GM13977 (cell line): ENCODE data around the gene TUBA3E.
"Not testable (repeated sequence)": the region's sequence is repeated elsewhere in the genome, so short reads cannot be mapped to it uniquely, and the experiment has no call there.

Experiments used
- DNase-seq: peaks from one replicate; pipeline ENCODE4 v3.0.0; 2012; ENCODE audit warnings: low spot score
- in situ Hi-C: fragments of 300-500 bp; cut with MboI; formaldehyde crosslinking; loops from one replicate; pipeline ENCODE4 v1.12.0; 2022; ENCODE audit warnings: low sequenced_read_pairs, low pct_unique_long_range_greater_than_20kb, mixed read lengths, inconsistent platforms; ENCODE audit not compliant: unreplicated experiment
- TF ChIP-seq, protein P1 (sequence below): IDR thresholded peaks from 2 replicates; pipeline ENCODE4 v1.5.1; 2012; ENCODE audit warnings: mild to moderate bottlenecking, control low read depth; ENCODE audit not compliant: insufficient read depth; ENCODE audit errors: extremely low read depth, missing control alignments

Gene TUBA3E

DNA sequence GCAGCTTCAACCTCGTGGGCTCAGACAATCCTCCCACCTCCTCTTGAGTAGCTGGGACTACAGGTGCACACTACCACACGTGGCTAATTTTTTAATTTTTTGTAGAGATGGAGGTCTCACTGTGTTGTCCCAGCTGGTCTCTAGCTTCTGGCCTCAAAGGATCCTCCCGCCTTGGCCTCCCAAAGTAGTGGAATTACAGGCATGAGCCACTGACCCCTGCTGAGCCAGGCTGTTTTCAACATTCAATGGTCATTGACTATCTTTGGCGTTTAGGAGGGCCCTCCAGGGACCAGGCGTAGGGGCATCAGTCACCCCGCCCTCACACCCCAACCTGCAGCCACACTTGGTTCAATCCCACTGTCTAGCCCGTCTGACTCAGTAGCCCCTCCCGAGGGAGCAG is 11.0 kb downstream of the TUBA3E start:
- in situ Hi-C loops, result loop anchor here (5.0 kb wide), 1 partner anchor 1300 kb away; no protein-coding TSS in a partner anchor
- no peak for DNase-seq
- TF ChIP-seq, protein P1, sequence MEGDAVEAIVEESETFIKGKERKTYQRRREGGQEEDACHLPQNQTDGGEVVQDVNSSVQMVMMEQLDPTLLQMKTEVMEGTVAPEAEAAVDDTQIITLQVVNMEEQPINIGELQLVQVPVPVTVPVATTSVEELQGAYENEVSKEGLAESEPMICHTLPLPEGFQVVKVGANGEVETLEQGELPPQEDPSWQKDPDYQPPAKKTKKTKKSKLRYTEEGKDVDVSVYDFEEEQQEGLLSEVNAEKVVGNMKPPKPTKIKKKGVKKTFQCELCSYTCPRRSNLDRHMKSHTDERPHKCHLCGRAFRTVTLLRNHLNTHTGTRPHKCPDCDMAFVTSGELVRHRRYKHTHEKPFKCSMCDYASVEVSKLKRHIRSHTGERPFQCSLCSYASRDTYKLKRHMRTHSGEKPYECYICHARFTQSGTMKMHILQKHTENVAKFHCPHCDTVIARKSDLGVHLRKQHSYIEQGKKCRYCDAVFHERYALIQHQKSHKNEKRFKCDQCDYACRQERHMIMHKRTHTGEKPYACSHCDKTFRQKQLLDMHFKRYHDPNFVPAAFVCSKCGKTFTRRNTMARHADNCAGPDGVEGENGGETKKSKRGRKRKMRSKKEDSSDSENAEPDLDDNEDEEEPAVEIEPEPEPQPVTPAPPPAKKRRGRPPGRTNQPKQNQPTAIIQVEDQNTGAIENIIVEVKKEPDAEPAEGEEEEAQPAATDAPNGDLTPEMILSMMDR, result no peak

DNA sequence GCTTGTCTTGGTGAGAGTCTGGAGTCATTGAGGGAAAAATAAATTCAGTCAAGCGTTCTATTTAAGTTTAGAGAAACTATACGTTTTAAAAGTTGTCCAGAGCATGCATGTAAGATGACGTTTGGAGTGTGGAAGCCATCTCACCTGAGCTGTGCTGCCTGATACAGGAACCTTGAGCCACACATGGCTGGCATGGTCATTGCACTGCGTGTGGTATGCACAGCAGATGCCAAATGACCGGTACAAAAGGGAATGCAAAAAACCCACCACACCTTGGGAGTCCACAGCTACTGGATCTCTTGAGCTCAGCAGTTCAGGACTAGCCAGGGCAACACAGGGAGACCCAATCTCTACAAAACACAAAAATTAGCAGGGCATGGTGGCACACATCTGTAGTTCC is 11.8 kb downstream of the TUBA3E start:
- no peak for DNase-seq
- TF ChIP-seq, protein P1, result no peak
- in situ Hi-C loops, result loop anchor here (5.0 kb wide), 1 partner anchor 1301 kb away; no protein-coding TSS in a partner anchor

DNA sequence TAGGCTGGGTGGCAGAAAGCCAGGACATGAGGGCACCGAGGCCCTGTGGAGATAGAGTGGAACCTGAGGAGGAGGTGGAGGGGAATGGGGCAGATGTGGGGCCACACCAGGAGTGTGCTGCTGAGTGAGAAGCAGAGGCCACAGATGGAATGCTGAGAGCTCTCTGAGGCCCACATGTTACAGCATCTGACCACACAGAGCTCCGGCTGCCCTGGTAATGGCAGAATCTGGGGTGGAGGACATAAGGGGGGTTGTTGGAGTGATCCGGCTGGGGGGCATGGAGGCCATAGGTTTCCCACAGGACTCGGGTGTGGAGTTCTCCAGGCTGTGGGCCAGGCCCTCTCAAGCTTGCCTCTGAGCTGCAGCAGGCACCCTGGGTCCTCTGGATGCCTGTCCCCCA is 12.3 kb downstream of the TUBA3E start:
- in situ Hi-C loops, result loop anchor here (5.0 kb wide), 1 partner anchor 1301 kb away; no protein-coding TSS in a partner anchor
- TF ChIP-seq, protein P1, result no peak
- no peak for DNase-seq

DNA sequence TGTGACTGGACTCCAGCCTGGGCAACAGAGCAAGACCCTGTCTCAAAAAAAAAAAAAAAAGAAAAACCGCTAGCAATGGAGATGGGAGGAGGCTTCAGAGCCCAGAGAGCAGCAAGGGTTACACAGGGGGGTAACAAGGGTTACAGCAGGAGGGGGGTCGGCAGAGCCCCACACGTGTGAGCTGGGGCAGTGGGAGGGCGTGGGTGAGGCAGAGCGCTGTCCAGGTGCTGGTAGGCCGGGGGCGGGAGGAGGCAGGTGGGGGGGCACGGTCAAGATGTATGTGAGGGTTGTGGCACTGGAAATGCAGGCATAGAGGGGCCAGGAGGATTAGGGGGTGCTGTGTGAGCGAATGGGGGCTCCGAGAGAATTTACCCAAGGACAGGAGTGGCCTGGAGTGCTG is 12.8 kb downstream of the TUBA3E start:
- TF ChIP-seq, protein P1, result no peak
- in situ Hi-C loops, result loop anchor here (5.0 kb wide), 1 partner anchor 1302 kb away; no protein-coding TSS in a partner anchor
- DNase-seq, result no peak

DNA sequence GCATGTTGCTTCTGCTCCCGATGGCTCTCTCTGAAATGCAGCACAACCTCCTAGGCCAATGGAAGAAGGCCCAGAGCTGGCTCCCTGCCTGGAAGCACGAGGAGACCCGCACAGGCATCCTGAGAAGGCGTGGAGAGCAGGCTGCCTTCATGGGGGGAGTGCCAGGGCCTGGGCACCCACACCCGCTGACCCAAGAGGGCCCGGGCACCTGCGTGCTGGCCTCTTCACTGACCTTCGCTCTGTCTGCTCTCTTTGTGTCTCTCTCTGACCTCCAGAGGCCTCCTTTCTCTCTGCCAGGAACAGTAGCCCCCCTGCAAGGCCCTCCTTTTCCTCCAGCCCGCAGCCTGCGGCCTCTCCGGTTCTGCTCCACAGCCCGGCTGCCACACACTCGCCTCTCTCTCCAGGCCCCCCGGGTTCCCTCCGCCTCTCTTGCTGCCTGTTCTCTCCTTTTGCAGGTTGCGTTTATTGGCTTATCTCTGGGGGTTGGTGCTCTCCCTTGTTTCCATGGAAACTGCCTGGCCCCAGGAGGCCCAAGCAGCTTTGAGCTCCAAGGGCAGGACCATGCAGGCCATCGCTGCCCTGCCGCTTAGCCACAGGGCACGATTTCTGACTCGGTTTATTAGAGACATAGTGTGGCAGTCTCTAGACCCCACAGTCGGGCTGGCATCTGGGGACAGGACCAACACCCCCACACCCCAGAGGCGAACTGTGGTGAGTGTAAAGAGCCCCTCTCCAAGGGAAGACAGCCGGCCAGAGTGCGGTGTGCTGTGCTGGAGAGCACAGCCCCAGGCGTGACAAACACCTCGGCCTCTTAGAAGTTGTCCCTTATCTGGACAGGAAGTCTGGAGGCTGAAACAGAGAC is 14.5 kb downstream of the TUBA3E start:
- in situ Hi-C loops, result no loop called here

DNA sequence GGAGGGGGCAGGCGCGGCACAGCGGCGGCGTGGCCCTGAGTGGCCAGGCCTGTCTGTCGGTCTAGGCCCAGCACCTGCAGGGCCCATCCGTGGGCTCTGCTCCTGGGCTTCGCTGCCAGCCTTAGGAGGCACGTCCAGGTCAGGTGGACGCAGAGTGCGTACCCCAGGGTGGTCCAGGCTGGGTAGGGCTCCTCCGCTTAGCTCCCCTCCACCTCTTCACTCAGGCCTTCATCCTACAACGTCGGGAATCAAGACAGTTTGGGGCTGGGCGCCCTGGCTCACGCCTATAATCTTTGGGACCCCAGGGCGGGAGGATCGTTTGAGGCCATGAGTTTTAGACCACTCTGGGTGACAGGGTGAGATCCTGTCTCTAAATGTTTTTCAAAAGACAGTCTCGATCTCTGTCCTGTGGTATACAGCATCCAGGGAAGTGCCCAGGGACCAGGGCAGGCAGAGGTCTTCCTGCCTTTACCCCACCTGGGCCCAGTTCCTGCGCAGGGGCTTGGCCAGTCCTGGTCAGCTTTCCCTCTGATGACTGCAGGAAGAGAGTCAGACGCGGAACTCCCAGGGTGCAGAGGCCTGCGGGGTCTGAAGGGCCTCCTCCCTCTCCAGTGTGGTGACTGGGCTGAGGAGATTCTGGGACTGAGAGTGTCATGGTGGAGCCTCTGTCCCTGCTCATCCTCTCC is 15.3 kb downstream of the TUBA3E start:
- DNase-seq, in situ Hi-C loops: not testable (repeated sequence)

More for the DNA sequence above, 14.5 kb downstream of the TUBA3E start:
- TF ChIP-seq, protein P1, result no peak
- DNase-seq, result no peak
